Measurements from ENCODE around the gene SFT2D1. TPM values are rescaled to one million over a fixed set of nuclear protein-coding genes. Genes with fewer than 3 reads are reported as not detected.
"Not testable (repeated sequence)": the region's sequence is repeated elsewhere in the genome, so short reads cannot be mapped to it uniquely, and the experiment has no call there.

The SFT2D1 gene
- total RNA-seq, 3 donors from 2014 or later = 40.4 to 67.5 (median 53.3) TPM

DNA sequence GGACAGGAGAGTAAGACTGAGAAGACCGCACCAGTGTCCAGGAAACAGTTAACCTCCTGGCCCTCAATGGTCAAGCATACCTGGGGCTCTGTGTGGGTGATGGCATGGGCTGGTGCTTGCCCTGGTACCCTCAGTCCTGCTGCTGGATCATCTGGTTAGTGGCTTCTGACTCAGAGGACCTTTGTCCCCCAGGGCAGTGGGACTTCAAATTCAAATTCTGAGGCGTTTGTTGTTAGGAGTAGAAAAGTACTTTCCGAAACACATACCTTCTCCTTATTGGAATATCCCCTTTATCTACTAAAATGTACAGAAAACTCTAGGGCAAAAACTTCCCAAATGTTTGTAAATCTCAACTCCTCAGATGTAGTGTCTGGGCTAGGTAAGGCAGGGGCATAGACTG, 4.1 kb upstream of the SFT2D1 start:
- Histone ChIP-seq H3K4me1 (ENCODE audit: low read depth) (peaks cover 6% of the 10 kb centered on the region), H3K9me3 (peaks cover 6% of the 10 kb centered on the region), H3K36me3 (ENCODE audit: low read depth) (no peaks in the 10 kb centered on the region), H3K4me3 (no peak overlapping the region)
- DNase-seq = no peak
- intact Hi-C loops (cut with DNase I, micrococcal nuclease) = no loop called here
- TF ChIP-seq, protein P1, sequence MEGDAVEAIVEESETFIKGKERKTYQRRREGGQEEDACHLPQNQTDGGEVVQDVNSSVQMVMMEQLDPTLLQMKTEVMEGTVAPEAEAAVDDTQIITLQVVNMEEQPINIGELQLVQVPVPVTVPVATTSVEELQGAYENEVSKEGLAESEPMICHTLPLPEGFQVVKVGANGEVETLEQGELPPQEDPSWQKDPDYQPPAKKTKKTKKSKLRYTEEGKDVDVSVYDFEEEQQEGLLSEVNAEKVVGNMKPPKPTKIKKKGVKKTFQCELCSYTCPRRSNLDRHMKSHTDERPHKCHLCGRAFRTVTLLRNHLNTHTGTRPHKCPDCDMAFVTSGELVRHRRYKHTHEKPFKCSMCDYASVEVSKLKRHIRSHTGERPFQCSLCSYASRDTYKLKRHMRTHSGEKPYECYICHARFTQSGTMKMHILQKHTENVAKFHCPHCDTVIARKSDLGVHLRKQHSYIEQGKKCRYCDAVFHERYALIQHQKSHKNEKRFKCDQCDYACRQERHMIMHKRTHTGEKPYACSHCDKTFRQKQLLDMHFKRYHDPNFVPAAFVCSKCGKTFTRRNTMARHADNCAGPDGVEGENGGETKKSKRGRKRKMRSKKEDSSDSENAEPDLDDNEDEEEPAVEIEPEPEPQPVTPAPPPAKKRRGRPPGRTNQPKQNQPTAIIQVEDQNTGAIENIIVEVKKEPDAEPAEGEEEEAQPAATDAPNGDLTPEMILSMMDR (IDR thresholded peaks at IDR 0.05) = no peak
- no peak for ATAC-seq

DNA sequence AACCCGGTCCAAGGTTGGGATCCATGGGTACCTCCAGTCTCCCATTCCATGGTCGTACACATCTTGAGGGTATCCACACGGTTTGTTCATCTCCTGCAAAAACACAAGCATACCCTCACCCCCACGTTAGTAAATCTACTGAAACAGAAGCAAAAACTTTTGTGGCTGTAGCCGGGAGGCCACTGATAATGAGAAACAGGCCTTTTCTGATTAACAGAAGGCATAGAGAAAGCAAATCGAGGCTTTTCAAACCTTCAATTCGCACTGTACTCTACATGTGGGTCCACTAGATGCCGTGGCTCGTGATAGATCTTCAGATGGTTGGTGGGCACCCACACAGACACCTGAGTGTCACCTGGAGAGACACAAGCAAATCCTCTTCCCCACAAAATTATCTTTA, 3.3 kb upstream of the SFT2D1 start:
- peaks cover 14% of the 10 kb centered on the region for H3K4me1 ChIP-seq (ENCODE audit: low read depth)
- ATAC-seq; intact Hi-C loops (cut with DNase I, micrococcal nuclease); DNase-seq; H3K4me3 ChIP-seq; H3K36me3 ChIP-seq (ENCODE audit: low read depth); H3K9me3 ChIP-seq: not testable (repeated sequence)

DNA sequence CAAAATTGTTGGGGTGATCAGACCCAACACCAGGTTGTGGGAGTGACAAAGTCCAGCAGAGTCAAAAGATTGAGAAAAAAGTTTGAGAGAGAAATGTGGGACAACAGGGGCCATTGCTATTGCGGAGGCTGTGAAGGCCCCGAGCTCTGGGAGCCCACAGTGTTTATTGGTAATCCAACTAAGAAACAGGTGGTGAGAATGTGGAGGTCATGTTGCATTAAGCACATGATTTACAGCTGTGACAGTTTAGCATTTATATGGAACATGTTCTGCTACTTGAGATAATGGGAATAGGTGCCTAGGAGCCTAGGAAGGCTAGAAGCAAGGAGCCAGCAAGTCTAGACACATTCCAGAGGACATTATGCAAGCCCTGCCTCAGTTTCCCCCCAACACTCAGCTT, 2.6 kb upstream of the SFT2D1 start:
- H3K4me3 ChIP-seq; H3K9me3 ChIP-seq; intact Hi-C loops (cut with DNase I, micrococcal nuclease); DNase-seq; ATAC-seq; H3K36me3 ChIP-seq (ENCODE audit: low read depth): not testable (repeated sequence)
- H3K4me1 ChIP-seq (ENCODE audit: low read depth) = peaks cover 20% of the 10 kb centered on the region

DNA sequence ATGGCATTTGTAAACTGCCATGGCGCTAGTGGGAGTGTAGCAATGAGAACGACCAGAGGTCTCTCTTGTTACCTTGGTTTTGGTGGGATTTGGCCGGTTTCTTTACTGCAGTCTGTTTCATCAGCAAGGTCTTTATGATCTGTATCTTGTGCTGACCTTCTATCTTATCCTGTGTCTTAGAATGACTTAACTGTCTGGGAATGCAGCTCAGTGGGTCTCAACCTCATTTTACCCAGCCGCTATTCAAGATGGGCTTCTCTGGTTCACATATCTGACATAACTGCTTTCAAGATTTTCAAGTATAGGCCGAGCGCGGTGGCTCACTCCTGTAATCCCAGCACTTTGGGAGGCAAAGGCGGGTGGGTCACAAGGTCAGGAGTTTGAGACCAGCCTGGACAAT, 1.9 kb upstream of the SFT2D1 start:
- Histone ChIP-seq H3K36me3 (ENCODE audit: low read depth) (no peaks in the 10 kb centered on the region), H3K4me3 (no peak overlapping the region), H3K9me3 (no peaks in the 10 kb centered on the region), H3K4me1 (ENCODE audit: low read depth) (peaks cover 25% of the 10 kb centered on the region)
- no peak for ATAC-seq
- intact Hi-C loops (cut with DNase I, micrococcal nuclease) = no loop called here
- no peak for DNase-seq
- TF ChIP-seq, protein P1 (IDR thresholded peaks at IDR 0.05) = no peak

DNA sequence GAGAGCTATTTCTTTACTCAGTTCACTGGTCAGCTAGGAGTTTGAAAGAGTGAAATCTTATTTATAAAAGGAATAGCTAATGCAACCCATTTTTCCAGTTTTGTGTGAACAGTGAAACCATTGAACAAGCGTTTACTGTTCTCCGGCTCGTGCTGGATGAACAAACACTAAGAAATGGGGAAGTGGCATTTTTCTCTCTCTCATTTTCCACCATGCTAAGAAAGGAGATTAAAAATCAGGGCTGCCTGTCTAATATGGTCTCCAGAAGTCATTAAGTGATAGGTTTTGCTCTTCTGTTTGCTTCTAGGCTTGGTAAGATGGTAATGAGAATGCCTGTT, 774 bp upstream of the SFT2D1 start:
- DNase-seq = no peak
- peak; percentile 3 for ATAC-seq
- intact Hi-C loops (cut with DNase I, micrococcal nuclease) = no loop called here

DNA sequence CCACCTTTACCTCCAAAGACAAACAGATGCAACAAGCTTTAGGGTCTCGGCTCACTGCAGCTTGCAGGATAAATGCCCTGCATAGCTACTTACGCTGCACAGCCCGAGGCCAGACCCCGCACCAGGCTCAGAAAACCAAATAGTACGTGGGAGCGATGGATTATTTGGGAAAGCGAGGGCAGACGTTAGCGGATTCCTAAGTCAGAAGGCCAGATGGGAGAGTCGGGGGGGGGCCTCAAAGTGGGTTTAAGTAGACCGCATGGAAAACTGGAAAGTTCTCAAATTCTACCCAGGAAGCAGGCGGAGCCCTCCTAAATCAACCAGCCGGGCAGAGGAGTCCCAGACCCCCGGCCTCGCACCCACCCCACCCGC, 382 bp downstream of the SFT2D1 start:
- DNase-seq (peak in 1 of 3 donors; percentile 42), ATAC-seq (peak; percentile 23)
- H3K4me3 ChIP-seq = peak overlapping the region; percentile 96
- H3K9me3 ChIP-seq = no peaks in the 10 kb centered on the region
- no peaks in the 10 kb centered on the region for H3K36me3 ChIP-seq (ENCODE audit: low read depth)
- H3K4me1 ChIP-seq (ENCODE audit: low read depth) = peaks cover 30% of the 10 kb centered on the region
- intact Hi-C loops (cut with DNase I, micrococcal nuclease) = no loop called here
- TF ChIP-seq, protein P1 (IDR thresholded peaks at IDR 0.05) = no peak

More for the DNA sequence above, 774 bp upstream of the SFT2D1 start:
- TF ChIP-seq, protein P1 (IDR thresholded peaks at IDR 0.05) = no peak
- peak overlapping the region; percentile 96 for H3K4me3 ChIP-seq
- H3K9me3 ChIP-seq = no peaks in the 10 kb centered on the region
- peaks cover 30% of the 10 kb centered on the region for H3K4me1 ChIP-seq (ENCODE audit: low read depth)
- no peaks in the 10 kb centered on the region for H3K36me3 ChIP-seq (ENCODE audit: low read depth)

DNA sequence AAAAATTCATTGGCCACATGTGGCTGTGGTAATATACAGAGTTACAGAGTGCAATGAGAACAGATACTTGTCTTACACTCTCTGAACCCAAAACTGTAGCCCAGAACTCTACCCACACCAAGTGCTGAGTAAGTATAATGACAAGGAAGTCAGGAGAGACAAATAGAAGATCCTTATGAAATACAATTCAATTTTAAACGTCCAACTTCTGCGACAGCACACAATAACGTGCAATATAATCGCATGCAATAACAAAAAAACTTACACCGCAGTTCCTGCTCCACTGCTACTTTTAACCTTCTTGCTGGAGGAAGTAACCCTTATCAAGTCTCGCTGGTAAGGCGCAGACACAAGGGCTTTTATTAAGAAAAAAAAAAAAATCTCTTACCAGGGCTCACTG, 881 bp downstream of the SFT2D1 start:
- H3K4me1 ChIP-seq (ENCODE audit: low read depth) = peaks cover 30% of the 10 kb centered on the region
- DNase-seq (peak in 1 of 3 donors; percentile 19), ATAC-seq (peak; percentile 33)
- H3K4me3 ChIP-seq = peak overlapping the region; percentile 96
- TF ChIP-seq, protein P1 (IDR thresholded peaks at IDR 0.05) = no peak
- no peaks in the 10 kb centered on the region for H3K36me3 ChIP-seq (ENCODE audit: low read depth)
- H3K9me3 ChIP-seq = no peaks in the 10 kb centered on the region
- intact Hi-C loops (cut with DNase I, micrococcal nuclease) = no loop called here
